Pulmonary artery endothelial cell (primary cell): Measurements from ENCODE around the gene AP3S2. TPM values are rescaled to one million over a fixed set of nuclear protein-coding genes. Genes with fewer than 3 reads are reported as not detected.
"Not testable (repeated sequence)": the region's sequence is repeated elsewhere in the genome, so short reads cannot be mapped to it uniquely, and the experiment has no call there.

ENCODE experiments used
- DNase-seq: peaks from one replicate; pipeline ENCODE4 v3.0.0-alpha.2; 2011; ENCODE audit warnings: low read depth, low spot score
- total RNA-seq: library from RNA; depleted of rRNA; stranded (reverse); fragments of >200 nt; gene quantifications from 2 replicates; pipeline ENCODE4 v1.2.3, GENCODE V29; 2014

The AP3S2 gene
- total RNA-seq, 1 donor from 2014 or later, result 19.5 TPM

DNA sequence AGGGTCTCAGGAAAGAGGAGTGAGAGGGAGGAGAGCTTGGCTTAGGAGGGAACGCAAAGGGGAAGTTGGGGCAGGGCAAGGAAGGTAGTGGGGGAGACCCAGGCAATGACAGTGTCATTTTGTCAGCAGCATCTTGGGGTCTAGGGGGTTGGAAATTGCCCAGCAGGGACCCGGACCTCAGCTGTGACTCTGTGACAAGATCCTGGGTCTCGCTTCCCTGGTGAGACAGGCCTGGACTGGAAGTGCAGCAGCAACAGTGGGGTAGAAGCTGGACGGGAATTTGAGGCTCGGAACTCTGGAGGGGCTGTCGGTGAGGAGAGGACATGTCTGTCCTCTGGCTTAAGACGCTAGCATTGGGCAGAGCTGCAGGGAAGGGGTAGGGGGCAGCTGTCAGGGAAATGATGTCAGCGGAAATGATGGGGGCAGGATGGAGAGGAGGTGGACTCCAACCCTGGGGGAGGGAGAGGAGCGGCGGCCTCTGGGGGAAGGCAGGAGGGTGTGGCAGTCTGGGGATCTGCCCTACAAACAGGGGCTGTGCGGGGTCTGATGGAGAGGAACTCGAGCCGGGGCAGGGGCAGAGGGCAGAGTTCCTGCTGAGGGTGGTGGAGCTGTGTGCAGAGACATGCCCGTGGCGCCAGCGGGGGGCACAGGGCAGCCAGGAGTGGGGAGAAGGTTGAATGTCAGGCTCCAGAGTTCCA is 91.4 kb downstream of the AP3S2 start:
- no peak for DNase-seq

- no peak for DNase-seq
These were observed 92.2 kb downstream of the AP3S2 start for GRCh38 chr15:89801471-89802195.

- no peak for DNase-seq
These were observed 93.8 kb downstream of the AP3S2 start for GRCh38 chr15:89799918-89800498.

- no peak for DNase-seq
These were observed 94.5 kb downstream of the AP3S2 start for GRCh38 chr15:89799011-89799911.

DNA sequence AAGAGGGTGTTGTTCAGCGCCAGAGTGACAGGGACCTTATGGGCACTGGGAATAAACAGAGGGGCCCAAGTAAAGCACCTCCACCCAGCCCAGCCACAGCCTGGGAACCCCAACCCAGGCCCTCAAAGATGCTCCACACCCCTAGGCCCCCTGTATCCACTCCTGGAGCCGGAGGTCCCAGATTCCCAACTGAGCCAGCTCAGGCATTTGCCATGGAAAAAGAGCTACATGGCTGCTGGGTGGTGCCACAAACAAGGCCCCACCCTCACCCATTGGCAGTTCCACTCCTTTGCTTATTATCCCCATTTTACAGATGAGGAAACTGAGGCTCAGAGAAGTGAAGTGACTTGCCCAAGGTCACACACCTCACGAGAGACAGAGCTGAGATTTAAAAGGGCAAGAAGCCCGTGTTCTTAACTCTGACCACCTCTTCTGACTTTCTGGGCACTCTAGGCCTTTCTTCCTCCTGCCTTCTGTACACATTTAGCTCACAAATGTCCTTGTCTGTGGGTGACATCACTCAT is 96.1 kb downstream of the AP3S2 start:
- no peak for DNase-seq

- DNase-seq, result no peak
These were observed 97.8 kb downstream of the AP3S2 start for GRCh38 chr15:89795996-89796395.

DNA sequence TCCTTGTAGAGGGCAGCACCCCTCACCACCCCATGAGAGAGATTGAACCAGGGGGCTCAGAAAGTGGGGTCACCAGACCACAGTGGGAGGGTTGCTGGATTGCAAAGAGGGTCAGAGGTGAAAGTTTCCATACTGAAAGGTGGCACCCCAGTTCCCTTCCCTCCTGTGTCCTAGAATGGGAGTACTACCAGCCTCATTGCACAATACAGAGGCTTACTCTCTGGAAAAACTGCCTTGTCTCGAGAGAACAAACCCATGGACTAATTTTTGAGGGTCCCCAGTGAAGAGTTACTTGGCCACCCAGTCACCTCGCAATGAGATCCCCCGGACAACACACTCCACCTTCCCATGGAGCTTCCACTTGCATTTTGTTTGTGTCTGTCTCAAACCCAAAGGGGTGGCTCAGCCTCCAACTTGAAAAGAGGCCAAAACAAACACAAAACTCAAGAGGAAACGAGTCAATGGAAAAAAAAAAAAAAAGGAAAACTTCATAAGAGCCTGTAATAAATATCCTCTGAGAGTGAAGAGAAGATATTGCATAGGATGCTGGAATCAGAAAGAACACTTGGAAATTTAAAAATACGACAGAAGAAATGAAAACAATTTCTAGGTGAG is 99.1 kb downstream of the AP3S2 start:
- DNase-seq, result peak; percentile 71

GRCh38 chr15:89792106-89792805 is 101.5 kb downstream of the AP3S2 start:
- DNase-seq, result no peak

DNA sequence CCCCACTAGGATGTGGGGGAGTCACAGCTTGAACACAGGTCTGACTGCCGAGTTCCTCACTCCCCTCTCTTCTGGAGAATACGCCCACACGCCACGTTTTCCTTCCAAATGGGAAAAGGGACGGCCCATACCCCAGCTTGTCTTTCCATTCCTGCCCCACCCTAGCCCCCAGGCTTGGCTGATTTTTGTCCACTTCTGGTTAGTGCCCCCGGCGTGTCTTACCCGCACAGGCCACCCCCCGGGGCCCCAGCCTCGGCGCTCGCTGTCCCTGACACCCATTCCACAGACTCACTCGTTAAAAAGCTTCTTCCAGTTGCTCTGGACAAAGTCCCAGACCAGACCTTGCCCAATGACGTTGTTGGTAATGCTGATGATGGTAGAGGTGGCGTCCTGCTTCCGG is 103.1 kb downstream of the AP3S2 start:
- DNase-seq, result no peak

DNA sequence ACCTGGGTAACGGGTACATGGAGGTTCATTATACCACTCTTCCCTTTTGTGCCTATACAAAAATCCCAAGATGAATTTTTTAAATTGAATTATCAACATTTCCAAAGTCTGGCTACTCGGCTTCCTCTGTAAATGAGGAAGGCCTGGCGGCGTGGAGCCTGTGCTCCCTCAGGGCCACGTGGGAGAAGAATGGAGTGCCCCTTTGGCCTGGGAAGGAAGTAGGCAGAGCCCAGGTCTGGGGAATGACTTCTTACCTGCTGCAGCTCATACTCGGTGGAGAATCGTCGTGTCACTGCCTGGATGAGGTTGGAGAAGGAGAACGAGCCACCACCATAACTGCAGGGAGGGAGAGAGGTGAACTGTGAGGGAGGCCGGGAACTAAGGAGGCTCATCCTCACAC is 103.6 kb downstream of the AP3S2 start:
- DNase-seq, result no peak

DNA sequence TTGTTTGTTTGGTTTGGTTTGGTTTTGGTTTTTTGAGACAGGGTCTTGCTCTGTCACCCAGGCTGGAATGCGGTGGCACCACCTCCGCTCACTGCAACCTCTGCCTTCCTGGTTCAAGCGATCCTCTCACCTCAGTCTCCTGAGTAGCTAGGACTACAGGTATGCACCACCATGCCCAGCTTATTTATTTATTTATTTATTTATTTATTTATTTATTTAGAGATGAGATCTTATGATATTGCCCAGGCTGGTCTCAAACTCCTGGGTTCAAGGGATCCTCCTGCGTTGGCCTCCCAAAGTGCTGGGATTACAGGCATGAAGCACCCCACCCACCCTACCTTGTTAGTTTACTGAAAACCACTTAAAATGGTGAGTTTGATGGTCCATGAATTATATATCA is 105.2 kb downstream of the AP3S2 start:
- DNase-seq, result not testable (repeated sequence)

DNA sequence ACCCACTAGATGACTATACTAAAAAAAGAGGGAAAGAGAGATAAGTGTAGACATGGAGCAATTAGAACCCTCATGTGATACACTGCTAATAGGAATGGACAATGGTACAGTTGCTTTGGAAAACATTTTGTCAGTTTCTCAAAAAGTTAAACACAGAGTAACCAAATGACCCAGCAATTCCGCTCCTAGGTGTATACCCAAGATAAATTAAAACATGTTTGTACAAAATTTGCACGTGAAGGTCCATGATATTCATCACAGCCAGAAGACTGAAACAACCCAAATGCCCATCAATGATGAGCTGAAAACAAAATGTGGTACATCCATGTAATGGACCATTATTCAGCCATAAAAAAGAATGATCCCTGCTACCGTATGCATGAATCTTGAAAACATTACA is 105.8 kb downstream of the AP3S2 start:
- no peak for DNase-seq

DNA sequence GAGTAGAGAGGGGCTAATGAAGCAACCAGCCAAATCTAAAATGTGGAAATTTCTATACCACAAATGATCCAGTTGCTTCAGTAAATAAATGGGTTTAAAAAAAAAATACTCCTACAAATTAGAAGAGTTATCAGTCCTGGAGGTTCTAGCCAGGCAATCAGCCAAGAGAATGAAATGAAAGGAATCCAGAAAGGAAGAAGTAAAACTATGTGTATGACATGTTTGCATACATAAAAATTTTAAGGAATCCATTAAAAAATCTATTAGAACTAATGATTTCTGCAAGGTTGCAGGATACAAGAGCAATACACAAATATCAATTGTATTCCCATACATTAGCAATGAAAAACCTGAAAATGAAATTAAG is 108.0 kb downstream of the AP3S2 start:
- DNase-seq, result no peak

- no peak for DNase-seq
These were observed 108.6 kb downstream of the AP3S2 start for GRCh38 chr15:89785064-89785773.

- DNase-seq, result no peak
These were observed 109.2 kb downstream of the AP3S2 start for GRCh38 chr15:89784686-89784960.

- DNase-seq, result no peak
These were observed 109.7 kb downstream of the AP3S2 start for GRCh38 chr15:89783861-89784685.

DNA sequence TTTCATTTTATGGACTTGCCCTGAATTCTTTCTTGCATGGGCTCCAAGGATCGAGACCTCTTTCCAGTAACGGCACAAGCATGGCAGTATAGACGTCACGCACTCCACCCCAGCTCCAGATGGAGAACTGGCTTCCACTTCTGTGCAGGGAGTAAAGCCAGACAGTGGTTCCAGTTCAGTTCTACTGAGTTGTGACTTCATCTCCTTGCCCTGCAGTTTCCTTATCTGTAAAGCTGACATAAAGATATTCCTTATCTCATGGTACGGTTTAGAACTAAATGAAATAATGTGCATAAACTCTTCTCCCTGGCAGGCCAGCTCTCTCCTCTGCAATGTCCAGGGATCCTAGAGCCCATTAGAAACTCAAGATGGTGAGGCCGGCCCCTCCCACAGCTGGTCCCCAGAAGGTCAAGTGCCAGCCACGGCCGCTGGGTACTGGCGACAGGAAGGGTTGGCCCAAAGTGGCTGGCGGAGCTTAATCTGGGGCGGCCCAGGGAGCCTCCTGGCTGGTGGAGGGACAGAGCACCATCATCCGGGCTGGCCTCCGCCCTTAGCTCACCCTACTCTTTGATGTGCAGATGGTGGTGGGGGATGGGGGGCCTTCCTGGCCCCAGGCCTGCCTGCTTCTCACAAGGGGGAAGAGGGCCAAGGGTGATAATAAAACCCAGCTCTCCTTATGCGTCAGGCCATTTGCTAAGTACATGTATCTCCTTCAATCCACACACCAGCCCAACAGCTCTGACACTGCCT is 110.5 kb downstream of the AP3S2 start:
- DNase-seq, result no peak

DNA sequence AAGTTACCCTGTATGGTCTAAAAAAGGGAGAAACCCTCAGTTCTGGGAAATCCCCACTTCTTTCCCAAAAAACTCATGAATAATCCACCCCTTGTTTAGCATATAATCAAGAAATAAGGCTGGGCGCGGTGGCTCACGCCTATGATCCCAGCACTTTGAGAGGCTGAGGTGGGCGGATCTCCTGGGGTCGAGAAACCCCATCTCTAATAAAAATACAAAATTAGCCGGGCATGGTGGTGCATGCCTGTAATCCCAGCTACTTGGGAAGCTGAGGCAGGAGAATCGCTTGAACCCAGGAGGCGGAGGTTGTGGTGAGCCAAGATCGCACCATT is 111.2 kb downstream of the AP3S2 start:
- not testable (repeated sequence) for DNase-seq
